Mesenchymal stem cell (in vitro differentiated cells and primary cell): Measurements from ENCODE around the gene TNFSF12.

Source experiments
- DNase-seq: peaks from one replicate; pipeline ENCODE4 v3.0.0-alpha.2; 2013
- H2AFZ ChIP-seq: one replicate; pipeline ENCODE4 v1.6.1; 2013; ENCODE audit warnings: low read depth, mild to moderate bottlenecking, control low read depth, inconsistent platforms, low read length, moderate library complexity
- H2AK5ac ChIP-seq: 2 replicates; pipeline ENCODE4 v1.6.1; 2013; ENCODE audit warnings: low read length, moderate library complexity, mild to moderate bottlenecking, inconsistent platforms; ENCODE audit not compliant: severe bottlenecking
- H2BK120ac ChIP-seq: one replicate; pipeline ENCODE4 v1.6.1; 2013; ENCODE audit warnings: low read depth, mild to moderate bottlenecking, inconsistent platforms, low read length, moderate library complexity
- H2BK12ac ChIP-seq, 2 experiments: one replicate each; pipeline ENCODE4 v1.6.1; 2013; ENCODE audit warnings: inconsistent platforms in 2 of 2, low read length in 2 of 2, mild to moderate bottlenecking in 2 of 2, moderate library complexity in 2 of 2, control low read depth in 1 of 2
- H2BK15ac ChIP-seq: one replicate; pipeline ENCODE4 v1.6.1; 2013; ENCODE audit warnings: mild to moderate bottlenecking, low read depth, inconsistent platforms; ENCODE audit not compliant: poor library complexity, severe bottlenecking
- H2BK5ac ChIP-seq: 2 replicates; pipeline ENCODE4 v1.6.1; 2013; ENCODE audit warnings: low read depth, mild to moderate bottlenecking, low read length, control low read depth, inconsistent platforms; ENCODE audit not compliant: poor library complexity, severe bottlenecking
- H3K14ac ChIP-seq, 2 experiments: one replicate each; pipeline ENCODE4 v1.6.1; 2013; ENCODE audit warnings: inconsistent platforms in 2 of 2, low read length in 2 of 2, control low read depth in 1 of 2, mild to moderate bottlenecking in 1 of 2, moderate library complexity in 1 of 2
- H3K18ac ChIP-seq, 2 experiments: one replicate each; pipeline ENCODE4 v1.6.1; 2013; ENCODE audit warnings: inconsistent platforms in 2 of 2, low read length in 2 of 2, control low read depth in 1 of 2, low read depth in 1 of 2, mild to moderate bottlenecking in 1 of 2
- H3K23ac ChIP-seq, 2 experiments: one replicate each; pipeline ENCODE4 v1.6.1; 2013; ENCODE audit warnings: inconsistent platforms in 2 of 2, low read length in 2 of 2, mild to moderate bottlenecking in 2 of 2, moderate library complexity in 2 of 2, control low read depth in 1 of 2
- H3K27ac ChIP-seq: 2 replicates; pipeline ENCODE4 v1.5.1; 2013; ENCODE audit warnings: mild to moderate bottlenecking, moderate library complexity, low read length, control low read depth, inconsistent platforms; ENCODE audit not compliant: poor library complexity, severe bottlenecking
- H3K27me3 ChIP-seq, 2 experiments: 2 replicates each; pipeline versions ENCODE4 v1.6.1 to v1.7.0; 2013; ENCODE audit warnings: low read length in 2 of 2, mild to moderate bottlenecking in 2 of 2, moderate library complexity in 2 of 2, control low read depth in 1 of 2, inconsistent platforms in 1 of 2; ENCODE audit not compliant: control insufficient read depth in 1 of 2, insufficient read depth in 1 of 2
- H3K36me3 ChIP-seq, 2 experiments: 2 replicates each; pipeline versions ENCODE4 v1.6.1 to v1.7.0; 2013; ENCODE audit warnings: low read length in 2 of 2, control low read depth in 1 of 2, inconsistent platforms in 1 of 2, low read depth in 1 of 2, mild to moderate bottlenecking in 1 of 2; ENCODE audit not compliant: insufficient read depth in 2 of 2, control insufficient read depth in 1 of 2
- H3K4ac ChIP-seq, 2 experiments: one replicate each; pipeline ENCODE4 v1.6.1; 2013; ENCODE audit warnings: inconsistent platforms in 2 of 2, low read length in 2 of 2, mild to moderate bottlenecking in 2 of 2, moderate library complexity in 2 of 2, control low read depth in 1 of 2, low read depth in 1 of 2
- H3K4me1 ChIP-seq: 2 replicates; pipeline ENCODE4 v1.6.1; 2013; ENCODE audit warnings: low read depth, low read length, control low read depth; ENCODE audit not compliant: control insufficient read depth, insufficient read depth
- H3K4me2 ChIP-seq: 2 replicates; pipeline ENCODE4 v1.6.1; 2013; ENCODE audit warnings: low read length, mild to moderate bottlenecking, inconsistent platforms; ENCODE audit not compliant: poor library complexity, severe bottlenecking
- H3K4me3 ChIP-seq, 2 experiments: 2 replicates each; pipeline versions ENCODE4 v1.5.1 to v1.7.0; 2013; ENCODE audit warnings: low read length in 2 of 2, mild to moderate bottlenecking in 2 of 2, control low read depth in 1 of 2, low read depth in 1 of 2; ENCODE audit not compliant: insufficient read depth in 1 of 2
- H3K79me1 ChIP-seq: replicated peaks from 2 replicates; pipeline ENCODE4 v1.6.1; 2013; ENCODE audit warnings: mild to moderate bottlenecking, control low read depth, low read length, inconsistent platforms; ENCODE audit not compliant: poor library complexity, severe bottlenecking
- H3K9ac ChIP-seq: 2 replicates; pipeline ENCODE4 v1.7.0; 2013; ENCODE audit warnings: mild to moderate bottlenecking, low read length, moderate library complexity
- H3K9me3 ChIP-seq: 2 replicates; pipeline ENCODE4 v1.7.0; 2013; ENCODE audit warnings: mild to moderate bottlenecking, low read length; ENCODE audit not compliant: control insufficient read depth
- H4K8ac ChIP-seq: one replicate; pipeline ENCODE4 v1.6.1; 2013; ENCODE audit warnings: inconsistent platforms, mild to moderate bottlenecking, low read length, moderate library complexity
- H4K91ac ChIP-seq: one replicate; pipeline ENCODE4 v1.6.1; 2013; ENCODE audit warnings: mild to moderate bottlenecking, low read length, inconsistent platforms
- WGBS: methylation state at CpG from one replicate; pipeline ENCODE4 v1.1.7; 2013; ENCODE audit warnings: mixed read lengths; 5-methylcytosine and 5-hydroxymethylcytosine counted together

The TNFSF12 gene

DNA sequence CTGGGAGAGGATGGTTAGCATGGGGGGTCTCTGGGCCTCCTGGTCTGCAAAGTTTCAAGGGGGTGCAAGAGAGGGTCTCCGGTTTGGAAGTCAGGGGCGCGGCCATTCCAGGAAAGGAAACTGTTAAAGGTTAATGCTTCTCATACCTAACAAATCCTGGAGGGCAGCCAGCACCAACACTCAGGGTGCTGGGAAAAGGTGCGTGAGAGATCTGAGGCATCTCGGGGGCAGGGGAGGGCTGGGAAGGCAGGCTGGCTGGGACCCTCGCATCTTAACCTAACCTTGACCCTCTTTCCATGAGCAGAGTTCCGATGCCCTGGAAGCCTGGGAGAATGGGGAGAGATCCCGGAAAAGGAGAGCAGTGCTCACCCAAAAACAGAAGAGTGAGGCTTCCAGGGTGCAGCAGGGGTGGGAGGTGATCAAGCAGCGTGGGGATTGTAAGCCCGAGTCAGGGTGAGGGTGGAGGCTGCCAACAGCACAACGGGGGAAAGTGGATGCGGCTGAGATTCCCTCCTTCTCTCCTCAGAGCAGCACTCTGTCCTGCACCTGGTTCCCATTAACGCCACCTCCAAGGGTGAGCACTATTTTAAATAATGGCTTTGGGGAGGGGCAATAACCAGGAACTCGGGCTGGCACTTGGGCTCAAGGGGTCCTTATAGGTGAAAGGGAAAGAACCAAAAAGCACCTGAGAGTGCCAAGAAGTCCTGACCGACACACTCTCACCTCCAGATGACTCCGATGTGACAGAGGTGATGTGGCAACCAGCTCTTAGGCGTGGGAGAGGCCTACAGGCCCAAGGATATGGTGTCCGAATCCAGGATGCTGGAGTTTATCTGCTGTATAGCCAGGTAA, 10.7 kb downstream of the TNFSF12 start:
- no peak overlapping the region for H3K4me2 ChIP-seq
- no peak overlapping the region for H2BK12ac ChIP-seq
- H2BK120ac ChIP-seq = no peak overlapping the region
- H3K9me3 ChIP-seq = no peaks in the 10 kb centered on the region
- no peak overlapping the region for H3K27ac ChIP-seq
- no peak for DNase-seq
- H3K4ac ChIP-seq = no peak overlapping the region
- H3K36me3 ChIP-seq = peaks cover 9 to 14% of the 10 kb centered on the region in 2 experiments
- H3K4me1 ChIP-seq = peaks cover 25% of the 10 kb centered on the region
- H3K79me1 ChIP-seq = peaks cover 6% of the 10 kb centered on the region
- H3K14ac ChIP-seq = no peak overlapping the region
- H3K27me3 ChIP-seq = no peaks in the 10 kb centered on the region
- H4K91ac ChIP-seq = no peak overlapping the region
- no peak overlapping the region for H3K23ac ChIP-seq
- no peak overlapping the region for H2AFZ ChIP-seq
- H3K9ac ChIP-seq = peak overlapping the region; percentile 85
- no peak overlapping the region for H4K8ac ChIP-seq
- peak overlapping the region in 1 of 2 experiments; percentile 96 for H3K4me3 ChIP-seq
- no peak overlapping the region for H2BK15ac ChIP-seq
- H2AK5ac ChIP-seq = no peak overlapping the region
- no peak overlapping the region for H2BK5ac ChIP-seq
- 91% methylated on average over 13 of the region's 18 CpGs for WGBS
- no peak overlapping the region for H3K18ac ChIP-seq

DNA sequence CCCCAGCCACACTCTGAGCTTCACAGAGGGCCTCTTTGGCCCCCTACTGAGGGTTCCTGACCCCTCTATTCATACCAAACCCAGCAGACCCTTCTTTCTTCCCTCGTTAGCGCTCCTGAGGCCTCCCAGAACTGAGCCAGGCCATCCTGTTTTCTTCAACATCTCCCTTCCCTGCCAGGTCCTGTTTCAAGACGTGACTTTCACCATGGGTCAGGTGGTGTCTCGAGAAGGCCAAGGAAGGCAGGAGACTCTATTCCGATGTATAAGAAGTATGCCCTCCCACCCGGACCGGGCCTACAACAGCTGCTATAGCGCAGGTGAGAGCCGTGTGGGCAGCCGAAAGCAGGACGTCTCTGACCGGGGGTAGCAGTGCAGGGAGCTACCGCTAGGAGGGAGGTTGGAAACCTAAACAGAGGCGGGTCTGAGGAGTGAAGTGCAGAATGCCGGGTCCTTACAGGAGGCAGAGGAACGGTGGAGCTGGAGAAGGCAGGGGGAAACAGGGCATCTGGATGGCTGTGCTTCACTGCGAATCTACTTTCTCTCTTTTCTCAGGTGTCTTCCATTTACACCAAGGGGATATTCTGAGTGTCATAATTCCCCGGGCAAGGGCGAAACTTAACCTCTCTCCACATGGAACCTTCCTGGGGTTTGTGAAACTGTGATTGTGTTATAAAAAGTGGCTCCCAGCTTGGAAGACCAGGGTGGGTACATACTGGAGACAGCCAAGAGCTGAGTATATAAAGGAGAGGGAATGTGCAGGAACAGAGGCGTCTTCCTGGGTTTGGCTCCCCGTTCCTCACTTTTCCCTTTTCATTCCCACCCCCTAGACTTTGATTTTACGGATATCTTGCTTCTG, 11.5 kb downstream of the TNFSF12 start:
- Histone ChIP-seq H2BK12ac (no peak overlapping the region), H2BK5ac (no peak overlapping the region), H3K27me3 (no peaks in the 10 kb centered on the region), H3K4me2 (peak overlapping the region; percentile 82), H3K79me1 (peaks cover 13% of the 10 kb centered on the region), H2AK5ac (no peak overlapping the region), H3K4ac (peak overlapping the region in 1 of 2 experiments; percentile 30), H3K14ac (no peak overlapping the region), H3K4me3 (peak overlapping the region in 1 of 2 experiments; percentile 96), H2AFZ (no peak overlapping the region), H2BK15ac (no peak overlapping the region), H3K36me3 (peaks cover 17 to 22% of the 10 kb centered on the region in 2 experiments), H3K18ac (peak overlapping the region in 1 of 2 experiments; percentile 54), H3K9ac (peak overlapping the region; percentile 85), H2BK120ac (no peak overlapping the region), H3K9me3 (no peaks in the 10 kb centered on the region), H3K4me1 (peaks cover 26% of the 10 kb centered on the region), H3K23ac (no peak overlapping the region), H3K27ac (peak overlapping the region; percentile 30), H4K8ac (peak overlapping the region; percentile 56), H4K91ac (no peak overlapping the region)
- peak; percentile 72 for DNase-seq
- 18% methylated on average over 17 of the region's 22 CpGs for WGBS

DNA sequence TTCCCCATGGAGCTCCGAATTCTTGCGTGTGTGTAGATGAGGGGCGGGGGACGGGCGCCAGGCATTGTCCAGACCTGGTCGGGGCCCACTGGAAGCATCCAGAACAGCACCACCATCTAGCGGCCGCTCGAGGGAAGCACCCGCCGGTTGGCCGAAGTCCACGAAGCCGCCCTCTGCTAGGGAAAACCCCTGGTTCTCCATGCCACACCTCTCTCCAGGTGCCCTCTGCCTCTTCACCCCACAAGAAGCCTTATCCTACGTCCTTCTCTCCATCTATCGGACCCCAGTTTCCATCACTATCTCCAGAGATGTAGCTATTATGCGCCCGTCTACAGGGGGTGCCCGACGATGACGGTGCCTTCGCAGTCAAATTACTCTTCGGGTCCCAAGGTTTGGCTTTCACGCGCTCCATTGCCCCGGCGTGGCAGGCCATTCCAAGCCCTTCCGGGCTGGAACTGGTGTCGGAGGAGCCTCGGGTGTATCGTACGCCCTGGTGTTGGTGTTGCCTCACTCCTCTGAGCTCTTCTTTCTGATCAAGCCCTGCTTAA, 12.2 kb downstream of the TNFSF12 start:
- under 1% methylated on average over 28 of the region's 32 CpGs for WGBS
- H3K9me3 ChIP-seq = no peaks in the 10 kb centered on the region

More for the DNA sequence above, 12.2 kb downstream of the TNFSF12 start:
- peak overlapping the region in 1 of 2 experiments; percentile 69 for H3K18ac ChIP-seq
- no peak overlapping the region for H4K91ac ChIP-seq
- peak overlapping the region; percentile 82 for H3K4me2 ChIP-seq
- H3K79me1 ChIP-seq = peaks cover 16% of the 10 kb centered on the region
- H2BK5ac ChIP-seq = no peak overlapping the region
- H2BK12ac ChIP-seq = no peak overlapping the region
- peak overlapping the region; percentile 79 to 96 for H3K4me3 ChIP-seq
- H3K36me3 ChIP-seq = peaks cover 24 to 27% of the 10 kb centered on the region in 2 experiments
- H3K27ac ChIP-seq = peak overlapping the region; percentile 33
- H4K8ac ChIP-seq = peak overlapping the region; percentile 56
- H2BK15ac ChIP-seq = no peak overlapping the region
- no peak overlapping the region for H3K23ac ChIP-seq
- DNase-seq = peak; percentile 87
- H2AK5ac ChIP-seq = no peak overlapping the region
- H3K27me3 ChIP-seq = no peaks in the 10 kb centered on the region
- no peak overlapping the region for H2BK120ac ChIP-seq
- H2AFZ ChIP-seq = peak overlapping the region; percentile 87
- H3K14ac ChIP-seq = no peak overlapping the region
- H3K4me1 ChIP-seq = peaks cover 26% of the 10 kb centered on the region
- H3K9ac ChIP-seq = peak overlapping the region; percentile 85
- H3K4ac ChIP-seq = no peak overlapping the region
